NT2/D1 (cell line): Measurements from ENCODE around the gene CCN6.
A peak's percentile ranks its signal among the peaks of the same experiment; 100 is the strongest.

Experiments used
- DNase-seq: peaks from one replicate; pipeline ENCODE4 v3.0.0-alpha.2; 2011; ENCODE audit warnings: low read depth, low spot score
- H3K27me3 ChIP-seq: 2 replicates; pipeline ENCODE4 v1.6.0; 2011; ENCODE audit warnings: mild to moderate bottlenecking; ENCODE audit not compliant: insufficient read length, insufficient read depth
- H3K36me3 ChIP-seq: 2 replicates; pipeline ENCODE4 v1.6.1; 2011; ENCODE audit warnings: mild to moderate bottlenecking, low read length, mixed read lengths; ENCODE audit not compliant: insufficient read depth, insufficient read length
- H3K4me1 ChIP-seq: 2 replicates; pipeline ENCODE4 v1.5.1; 2011; ENCODE audit not compliant: insufficient read depth, insufficient read length
- H3K4me3 ChIP-seq: 2 replicates; pipeline ENCODE4 v1.5.1; 2011; ENCODE audit warnings: low read depth; ENCODE audit not compliant: insufficient read length
- H3K9ac ChIP-seq: 2 replicates; pipeline ENCODE4 v1.6.0; 2011; ENCODE audit warnings: low read depth; ENCODE audit not compliant: insufficient read length
- H3K9me3 ChIP-seq: 2 replicates; pipeline ENCODE4 v1.5.1; 2011; ENCODE audit warnings: mild to moderate bottlenecking, low read length; ENCODE audit not compliant: insufficient read depth
- SUZ12 ChIP-seq: IDR thresholded peaks from 2 replicates; pipeline ENCODE4 v1.6.1; 2011; ENCODE audit not compliant: insufficient read length, insufficient read depth; ENCODE audit errors: extremely low read depth
- YY1 ChIP-seq: IDR thresholded peaks from 2 replicates; pipeline ENCODE4 v1.6.1; 2011; ENCODE audit not compliant: insufficient read length, insufficient read depth
- ZNF274 ChIP-seq: IDR thresholded peaks from 2 replicates; pipeline ENCODE4 v1.6.1; 2011; ENCODE audit warnings: mild to moderate bottlenecking, low read depth, low read length

The CCN6 gene

DNA sequence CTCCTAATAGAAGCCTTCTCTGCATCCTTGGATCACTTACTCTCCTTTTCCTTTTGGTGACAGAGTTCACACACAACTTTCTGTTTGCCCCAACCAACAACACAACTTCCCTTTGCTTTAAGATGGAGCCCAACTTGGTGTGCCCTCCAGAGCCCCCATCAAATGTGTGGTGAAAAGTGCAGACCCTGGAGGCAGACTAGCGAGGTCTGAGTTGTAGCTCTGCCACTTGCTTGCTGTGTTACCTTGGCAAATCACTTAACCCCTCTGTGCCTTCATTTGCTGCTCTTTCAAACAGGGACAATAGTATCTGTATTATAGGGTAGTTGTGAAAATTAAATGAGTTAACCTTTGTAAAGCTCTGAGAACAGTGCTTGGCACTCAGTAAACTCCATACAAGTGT lies 34.3 kb upstream of the CCN6 start:
- TF ChIP-seq SUZ12: no peak
- no peak for TF ChIP-seq YY1
- TF ChIP-seq ZNF274: no peak
- Histone ChIP-seq H3K9me3 (0 out of 2 replicates have a peak, but pooled peaks cover 4% of the 10 kb centered on the region), H3K4me1 (no peaks in the 10 kb centered on the region), H3K36me3 (no peaks in the 10 kb centered on the region), H3K9ac (no peak overlapping the region), H3K4me3 (no peak overlapping the region), H3K27me3 (no peaks in the 10 kb centered on the region)
- DNase-seq: no peak

DNA sequence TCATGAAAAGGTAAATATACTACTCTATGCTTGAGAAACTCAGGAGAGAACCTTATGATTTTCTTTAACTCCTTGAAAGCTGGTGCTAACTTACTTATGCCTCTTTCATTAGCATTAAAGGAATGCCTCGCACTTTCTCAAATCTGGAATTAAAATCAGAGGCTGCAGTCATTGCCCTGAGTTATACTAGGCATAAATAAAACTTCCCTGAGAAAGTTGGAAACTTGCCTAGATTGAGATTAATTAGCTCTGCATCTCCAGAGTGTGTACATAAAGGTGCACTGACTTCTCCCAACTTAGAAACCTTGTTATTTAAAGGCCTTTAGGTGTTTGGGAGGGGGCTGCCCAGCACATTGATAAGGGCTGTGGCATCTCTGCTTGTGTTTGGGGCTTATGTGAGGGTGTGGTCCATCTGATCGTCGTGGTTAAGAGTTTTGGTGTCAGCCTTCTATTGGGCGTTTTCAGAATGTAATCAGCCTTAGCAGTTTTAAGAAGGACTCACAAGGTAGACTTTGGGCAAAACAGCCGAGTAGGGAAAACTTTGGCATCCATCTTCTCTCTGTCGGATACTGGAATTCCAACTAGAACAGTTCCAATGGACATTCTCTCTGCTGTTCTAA lies 32.1 kb upstream of the CCN6 start:
- Histone ChIP-seq H3K27me3 (no peaks in the 10 kb centered on the region), H3K36me3 (no peaks in the 10 kb centered on the region), H3K9me3 (0 out of 2 replicates have a peak, but pooled peaks cover 4% of the 10 kb centered on the region), H3K4me1 (no peaks in the 10 kb centered on the region), H3K9ac (no peak overlapping the region), H3K4me3 (no peak overlapping the region)
- DNase-seq: no peak
- TF ChIP-seq SUZ12 (no peak), YY1 (no peak), ZNF274 (no peak)

DNA sequence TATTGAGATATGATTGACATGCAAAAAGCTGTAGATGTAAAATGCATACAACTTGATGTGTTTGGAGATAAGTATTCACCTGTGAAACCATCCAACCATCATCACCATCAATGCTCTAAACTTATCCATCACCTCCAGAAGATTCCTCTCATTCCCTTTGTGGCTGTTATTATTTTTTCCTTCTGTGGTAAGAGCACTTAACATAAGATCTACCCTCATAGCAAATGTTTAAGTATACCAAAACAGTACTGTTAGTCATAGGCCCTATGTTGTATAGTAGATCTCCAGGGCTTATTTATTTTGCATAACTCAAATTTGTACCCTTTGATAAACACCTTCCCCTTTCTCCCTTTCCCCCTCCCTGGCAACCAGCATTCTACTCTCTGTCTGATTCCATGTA lies 31.2 kb upstream of the CCN6 start:
- TF ChIP-seq ZNF274 (no peak), SUZ12 (no peak), YY1 (no peak)
- Histone ChIP-seq H3K9me3 (0 out of 2 replicates have a peak, but pooled peaks cover 4% of the 10 kb centered on the region), H3K4me1 (no peaks in the 10 kb centered on the region), H3K36me3 (no peaks in the 10 kb centered on the region), H3K4me3 (no peak overlapping the region), H3K9ac (no peak overlapping the region), H3K27me3 (no peaks in the 10 kb centered on the region)
- no peak for DNase-seq

DNA sequence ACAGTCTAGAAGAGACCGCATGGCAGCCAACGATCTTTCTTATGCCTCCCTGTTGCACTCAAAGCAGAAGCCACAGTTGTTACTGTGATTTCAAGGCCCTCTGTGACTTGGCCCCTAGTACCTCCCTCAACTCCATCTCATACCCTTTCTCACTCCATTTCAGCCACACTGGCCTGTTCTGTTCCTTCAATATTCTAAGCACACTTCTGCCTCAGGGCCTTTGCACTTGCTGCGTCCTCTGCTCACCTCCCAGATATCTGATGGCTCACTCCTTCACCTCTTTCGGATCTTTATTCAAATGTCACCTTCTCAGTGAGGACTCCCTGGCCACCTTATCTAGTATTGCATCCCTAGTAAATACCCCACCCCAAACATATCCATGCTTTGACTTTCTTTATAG lies 29.4 kb upstream of the CCN6 start:
- no peaks in the 10 kb centered on the region for H3K36me3 ChIP-seq
- TF ChIP-seq ZNF274: no peak
- TF ChIP-seq SUZ12: no peak
- TF ChIP-seq YY1: no peak
- DNase-seq: no peak
- no peaks in the 10 kb centered on the region for H3K4me1 ChIP-seq
- H3K9ac ChIP-seq: no peak overlapping the region
- H3K4me3 ChIP-seq: no peak overlapping the region
- H3K9me3 ChIP-seq: 0 out of 2 replicates have a peak, but pooled peaks cover 4% of the 10 kb centered on the region
- H3K27me3 ChIP-seq: no peaks in the 10 kb centered on the region

DNA sequence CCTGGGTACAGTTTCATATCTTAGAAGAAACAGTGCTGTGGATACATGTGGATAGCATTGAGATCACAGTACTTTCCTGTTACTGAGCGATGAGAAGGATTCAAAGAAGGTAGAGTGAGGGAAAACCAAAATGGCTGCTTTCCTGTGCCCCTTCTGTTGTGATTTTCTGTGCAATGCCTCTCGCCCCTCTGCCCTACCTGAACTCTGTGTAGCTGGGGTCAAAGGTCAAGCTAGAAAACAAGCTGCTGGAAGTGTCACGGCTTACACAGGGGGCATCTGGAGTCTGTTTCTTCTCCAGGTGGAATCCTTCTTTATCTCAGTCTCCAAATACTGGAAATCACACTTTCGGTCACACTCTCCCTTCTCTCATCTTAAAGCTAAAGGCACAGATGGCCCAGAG lies 27.0 kb upstream of the CCN6 start:
- no peaks in the 10 kb centered on the region for H3K36me3 ChIP-seq
- H3K9ac ChIP-seq: no peak overlapping the region
- no peaks in the 10 kb centered on the region for H3K27me3 ChIP-seq
- H3K4me1 ChIP-seq: no peaks in the 10 kb centered on the region
- TF ChIP-seq YY1 (no peak), SUZ12 (no peak), ZNF274 (no peak)
- no peak overlapping the region for H3K4me3 ChIP-seq
- DNase-seq: no peak
- H3K9me3 ChIP-seq: 0 out of 2 replicates have a peak, but pooled peaks cover 4% of the 10 kb centered on the region

DNA sequence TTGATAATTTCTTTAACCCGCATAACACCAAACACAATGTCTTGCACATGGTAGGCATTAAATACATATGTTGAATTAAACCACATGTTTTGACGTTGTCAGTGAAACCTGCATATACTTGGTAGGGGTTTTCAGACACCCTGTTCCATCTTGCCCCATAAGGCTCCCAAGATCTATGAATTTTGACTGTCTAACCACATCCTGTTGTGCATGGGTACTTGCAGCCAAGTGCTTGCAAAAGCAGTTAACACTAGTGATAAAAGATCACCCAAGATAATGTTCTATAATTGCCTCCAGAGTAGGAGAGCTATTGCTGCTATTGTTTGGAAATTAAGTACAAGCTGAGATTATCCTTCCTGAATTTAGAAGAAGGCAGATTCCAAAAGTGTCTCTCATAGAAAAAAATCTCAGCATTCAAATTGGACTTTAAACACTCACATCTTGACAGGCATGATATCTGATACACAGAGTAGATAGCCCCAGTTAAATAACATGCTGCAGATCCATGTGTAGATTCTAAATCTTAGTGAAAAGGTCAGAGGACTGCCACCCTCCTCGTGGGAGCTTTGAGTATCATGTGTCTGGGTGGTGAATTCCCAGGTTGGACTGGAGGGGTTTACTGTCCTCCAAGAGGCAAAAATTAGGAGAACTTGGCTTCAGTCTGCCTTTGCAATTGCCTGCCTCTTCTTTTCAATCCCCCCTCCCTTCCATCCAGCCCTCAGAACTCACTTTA lies 25.8 kb upstream of the CCN6 start:
- Histone ChIP-seq H3K36me3 (no peaks in the 10 kb centered on the region), H3K27me3 (no peaks in the 10 kb centered on the region), H3K4me3 (no peak overlapping the region), H3K9me3 (0 out of 2 replicates have a peak, but pooled peaks cover 4% of the 10 kb centered on the region), H3K4me1 (no peaks in the 10 kb centered on the region), H3K9ac (no peak overlapping the region)
- DNase-seq: no peak
- TF ChIP-seq SUZ12 (no peak), YY1 (no peak), ZNF274 (no peak)

DNA sequence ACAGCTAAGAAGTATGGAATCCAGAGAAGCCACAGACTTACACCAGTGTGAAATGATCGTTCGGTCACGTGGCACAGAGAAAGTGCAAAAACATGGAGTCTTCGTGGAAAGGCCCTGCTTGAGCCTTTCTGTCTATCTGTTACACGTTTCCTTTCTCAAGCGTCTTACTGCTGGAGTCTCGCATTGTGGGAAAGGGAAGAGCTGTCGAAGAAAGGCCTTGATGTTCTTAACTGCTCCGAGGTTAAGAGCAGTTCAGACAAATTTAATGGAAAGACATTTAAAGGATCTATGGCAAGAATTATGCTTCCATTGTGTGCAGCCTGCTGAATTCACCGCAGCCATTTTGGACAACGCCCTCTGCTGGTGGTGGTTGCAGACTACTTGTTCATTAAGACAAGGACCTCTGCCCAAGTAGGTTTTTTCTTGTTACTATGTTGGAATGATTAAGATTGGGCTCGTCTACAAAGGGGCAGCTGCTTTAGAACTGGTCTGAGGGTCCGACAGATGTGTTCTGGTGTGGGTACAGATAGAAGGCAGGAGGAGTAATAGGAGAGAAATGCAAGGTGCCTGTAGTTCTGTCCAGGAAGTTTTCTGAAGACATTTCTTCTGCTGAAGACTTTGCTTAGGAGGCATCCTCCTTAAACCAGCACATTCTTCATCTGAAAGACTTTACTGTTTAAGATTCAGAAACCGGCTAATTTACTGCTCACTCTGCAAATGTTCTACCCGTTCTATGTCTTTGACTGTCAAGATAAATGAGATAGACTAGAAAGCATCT lies 24.7 kb upstream of the CCN6 start:
- TF ChIP-seq YY1 (peak; percentile 72), ZNF274 (no peak), SUZ12 (no peak)
- Histone ChIP-seq H3K4me3 (no peak overlapping the region), H3K4me1 (no peaks in the 10 kb centered on the region), H3K9me3 (no peaks in the 10 kb centered on the region), H3K27me3 (no peaks in the 10 kb centered on the region), H3K36me3 (no peaks in the 10 kb centered on the region), H3K9ac (no peak overlapping the region)
- peak; percentile 55 for DNase-seq
